Stimulated activated CD4-positive, alpha-beta T cell treated with anti-CD3 and anti-CD28 coated beads, TNF-alpha, amount 100 ng/mL, for 1 hour (primary cell): Measurements from ENCODE around the gene COL18A1.

Source experiments
- DNase-seq, 3 donors: peaks; one replicate each; pipeline ENCODE4 v3.0.0-alpha.2; 2020; ENCODE audit warnings: low read depth in 3 of 3, low spot score in 1 of 3

COL18A1 gene

GRCh38 chr21:45542667-45543370 lies 137.9 kb downstream of the COL18A1 start:
- DNase-seq: no peak

- DNase-seq: no peak
Measured at GRCh38 chr21:45543371-45543709, 138.4 kb downstream of the COL18A1 start.

- DNase-seq: no peak
Measured at GRCh38 chr21:45543710-45544448, 138.9 kb downstream of the COL18A1 start.

GRCh38 chr21:45544449-45545235 lies 139.7 kb downstream of the COL18A1 start:
- DNase-seq: no peak

GRCh38 chr21:45545236-45545570 lies 140.2 kb downstream of the COL18A1 start:
- DNase-seq: no peak

- no peak for DNase-seq
Measured at GRCh38 chr21:45545691-45546531, 140.9 kb downstream of the COL18A1 start.

- no peak for DNase-seq
Measured at GRCh38 chr21:45546636-45547544, 141.9 kb downstream of the COL18A1 start.

GRCh38 chr21:45547545-45547900 lies 142.6 kb downstream of the COL18A1 start:
- DNase-seq: no peak

GRCh38 chr21:45548711-45549491 lies 143.9 kb downstream of the COL18A1 start:
- DNase-seq: no peak

- no peak for DNase-seq
Measured at GRCh38 chr21:45549626-45550463, 144.9 kb downstream of the COL18A1 start.

- DNase-seq: no peak
Measured at GRCh38 chr21:45550522-45551210, 145.7 kb downstream of the COL18A1 start.

- DNase-seq: no peak
Measured at GRCh38 chr21:45551316-45551715, 146.4 kb downstream of the COL18A1 start.

- DNase-seq: no peak
Measured at GRCh38 chr21:45551783-45552695, 147.1 kb downstream of the COL18A1 start.

GRCh38 chr21:45552696-45553391 lies 147.9 kb downstream of the COL18A1 start:
- no peak for DNase-seq

- DNase-seq: peak; percentile 72 to 94 (median 86)
Measured at GRCh38 chr21:45554477-45555175, 149.7 kb downstream of the COL18A1 start.

GRCh38 chr21:45555251-45555556 lies 150.2 kb downstream of the COL18A1 start:
- DNase-seq: no peak
